HepG2 (cell line): ENCODE data around the gene ADCY6. TPM values are rescaled to one million over a fixed set of nuclear protein-coding genes. Genes with fewer than 3 reads are reported as not detected.

Experiments used
- ATF7-NPFF ChIP-seq: sonication (generic); formaldehyde crosslinking; IDR thresholded peaks from 2 replicates; pipeline ENCODE4 v1.8.1; 2023; ENCODE audit warnings: mild to moderate bottlenecking, low read depth, missing genetic modification reagents, moderate library complexity
- ATM ChIP-seq: fragments of 450-650 bp; IDR thresholded peaks from 2 replicates; pipeline ENCODE4 v1.7.1; 2017; ENCODE audit warnings: mild to moderate bottlenecking, borderline replicate concordance
- ATRX ChIP-seq: sonication (generic); formaldehyde crosslinking; IDR thresholded peaks from 2 replicates; pipeline ENCODE4 v1.4.0; 2020; ENCODE audit warnings: missing genetic modification reagents, borderline replicate concordance
- CHD4 ChIP-seq: fragments of 200-600 bp; sonication (generic); IDR thresholded peaks from 2 replicates; pipeline ENCODE4 v1.7.0; 2017; ENCODE audit warnings: mild to moderate bottlenecking, low read length, borderline replicate concordance
- GFI1 ChIP-seq: sonication (generic); formaldehyde crosslinking; IDR thresholded peaks from 2 replicates; pipeline ENCODE4 v1.5.0; 2020; ENCODE audit warnings: missing genetic modification reagents, mild to moderate bottlenecking, borderline replicate concordance
- GTF2F1 ChIP-seq: fragments of 150-350 bp; IDR thresholded peaks from 2 replicates; pipeline ENCODE4 v1.6.1; 2014; ENCODE audit warnings: low read length
- HMGXB3 ChIP-seq: sonication (generic); formaldehyde crosslinking; IDR thresholded peaks from 2 replicates; pipeline ENCODE4 v1.4.0; 2020; ENCODE audit warnings: missing genetic modification reagents, borderline replicate concordance
- ISX ChIP-seq: sonication (generic); formaldehyde crosslinking; conservative IDR thresholded peaks from 2 replicates; pipeline ENCODE4 v1.5.0; 2020; ENCODE audit warnings: missing genetic modification reagents
- PHF20 ChIP-seq: sonication (generic); formaldehyde crosslinking; IDR thresholded peaks from 2 replicates; pipeline ENCODE4 v1.5.0; 2020; ENCODE audit warnings: mild to moderate bottlenecking, missing genetic modification reagents
- PLRG1 ChIP-seq: fragments of 450-650 bp; conservative IDR thresholded peaks from 2 replicates; pipeline ENCODE4 v1.6.1; 2016
- PRDM4 ChIP-seq: sonication (generic); formaldehyde crosslinking; IDR thresholded peaks from 2 replicates; pipeline ENCODE4 v1.9.0; 2021; ENCODE audit warnings: missing genetic modification reagents, borderline replicate concordance
- PTBP1 ChIP-seq: fragments of 200-400 bp; formaldehyde crosslinking; IDR thresholded peaks from 2 replicates; pipeline ENCODE4 v1.6.1; 2018; ENCODE audit warnings: low read length, low read depth; ENCODE audit not compliant: poor library complexity, severe bottlenecking
- SMAD9 ChIP-seq: sonication (generic); formaldehyde crosslinking; IDR thresholded peaks from 2 replicates; pipeline ENCODE4 v1.5.1; 2020; ENCODE audit warnings: mild to moderate bottlenecking, missing genetic modification reagents
- THAP8 ChIP-seq: sonication (generic); formaldehyde crosslinking; IDR thresholded peaks from 2 replicates; pipeline ENCODE4 v1.5.1; 2020; ENCODE audit warnings: missing genetic modification reagents, mild to moderate bottlenecking, borderline replicate concordance
- ZFP37 ChIP-seq: sonication (generic); formaldehyde crosslinking; IDR thresholded peaks from 2 replicates; pipeline ENCODE4 v1.4.0; 2020; ENCODE audit warnings: missing genetic modification reagents, borderline replicate concordance
- ZFY ChIP-seq: sonication (generic); formaldehyde crosslinking; IDR thresholded peaks from 2 replicates; pipeline ENCODE4 v1.4.0; 2020; ENCODE audit warnings: missing genetic modification reagents
- ZNF274 ChIP-seq: sonication (generic); formaldehyde crosslinking; IDR thresholded peaks from 2 replicates; pipeline ENCODE4 v1.5.1; 2020; ENCODE audit warnings: mild to moderate bottlenecking, missing genetic modification reagents
- ZNF619 ChIP-seq: sonication (generic); formaldehyde crosslinking; IDR thresholded peaks from 2 replicates; pipeline ENCODE4 v1.4.0; 2020; ENCODE audit warnings: mild to moderate bottlenecking, missing genetic modification reagents
- ZNF709 ChIP-seq: sonication (generic); formaldehyde crosslinking; IDR thresholded peaks from 2 replicates; pipeline ENCODE4 v1.5.0; 2020; ENCODE audit warnings: mild to moderate bottlenecking, missing genetic modification reagents
- ZSCAN29 ChIP-seq: sonication (generic); formaldehyde crosslinking; conservative IDR thresholded peaks from 2 replicates; pipeline ENCODE4 v1.4.0; 2020; ENCODE audit warnings: mild to moderate bottlenecking, missing genetic modification reagents
- polyA plus RNA-seq, 8 experiments: library from polyadenylated mRNA; depleted of rRNA in 3 of 8; stranded (reverse) in 7 of 8; unstranded in 1 of 8; fragments of >200 nt; fragmentation: Illumina TruSeq in 4 of 8; extraction: Trizol in 4 of 8; gene quantifications; 2 replicates each; pipeline versions ENCODE4 v1.2.1 to v1.2.3, GENCODE V29; 2011 to 2016; ENCODE audit warnings: low read depth in 4 of 8, missing spikeins in 1 of 8, mixed read lengths in 1 of 8; ENCODE audit not compliant: insufficient read depth in 1 of 8
- total RNA-seq, 5 experiments: library from RNA; depleted of rRNA; stranded (reverse); fragments of >200 nt; fragmentation: Illumina TruSeq; extraction: Trizol; gene quantifications; 2 replicates each; pipeline ENCODE4 v1.2.3, GENCODE V29; 2016; ENCODE audit warnings: low read depth in 1 of 5
- TF ChIP-seq, protein P1 (sequence below): sonication (generic); formaldehyde crosslinking; IDR thresholded peaks from 2 replicates; pipeline ENCODE4 v1.4.0; 2020; ENCODE audit warnings: missing genetic modification reagents

Gene ADCY6
- total and polyA plus RNA-seq, 2 of the 13 experiments (the other 11 are each of a cell fraction or from before 2014, with no cell fraction given), result 10.6 to 11.8 TPM

GRCh38 chr12:48717252-48717695, 71.6 kb downstream of the ADCY6 start (continued):
- TF ChIP-seq SMAD9 (CRISPR knock-in tag) (no peak), ATM (no peak), ZSCAN29 (CRISPR knock-in tag) (no peak), PLRG1 (no peak), PRDM4 (CRISPR knock-in tag) (no peak), ZNF709 (CRISPR knock-in tag) (no peak; the same call in 1 of the 2 replicates), GTF2F1 (no peak), ZNF274 (CRISPR knock-in tag) (peak; percentile 6; the same call in 1 of the 2 replicates), ZNF619 (CRISPR knock-in tag) (no peak), PHF20 (CRISPR knock-in tag) (no peak), ZFY (CRISPR knock-in tag) (no peak), HMGXB3 (no peak), ISX (CRISPR knock-in tag) (no peak), PTBP1 (no peak), ATF7-NPFF (CRISPR knock-in tag) (no peak), ZFP37 (CRISPR knock-in tag) (no peak), ATRX (CRISPR knock-in tag) (no peak), GFI1 (0 out of 2 replicates have a peak, but pooled peaks have one; percentile 33), CHD4 (peak; percentile 92; the same call in 1 of the 2 replicates), THAP8 (CRISPR knock-in tag) (no peak)
- TF ChIP-seq, protein P1, sequence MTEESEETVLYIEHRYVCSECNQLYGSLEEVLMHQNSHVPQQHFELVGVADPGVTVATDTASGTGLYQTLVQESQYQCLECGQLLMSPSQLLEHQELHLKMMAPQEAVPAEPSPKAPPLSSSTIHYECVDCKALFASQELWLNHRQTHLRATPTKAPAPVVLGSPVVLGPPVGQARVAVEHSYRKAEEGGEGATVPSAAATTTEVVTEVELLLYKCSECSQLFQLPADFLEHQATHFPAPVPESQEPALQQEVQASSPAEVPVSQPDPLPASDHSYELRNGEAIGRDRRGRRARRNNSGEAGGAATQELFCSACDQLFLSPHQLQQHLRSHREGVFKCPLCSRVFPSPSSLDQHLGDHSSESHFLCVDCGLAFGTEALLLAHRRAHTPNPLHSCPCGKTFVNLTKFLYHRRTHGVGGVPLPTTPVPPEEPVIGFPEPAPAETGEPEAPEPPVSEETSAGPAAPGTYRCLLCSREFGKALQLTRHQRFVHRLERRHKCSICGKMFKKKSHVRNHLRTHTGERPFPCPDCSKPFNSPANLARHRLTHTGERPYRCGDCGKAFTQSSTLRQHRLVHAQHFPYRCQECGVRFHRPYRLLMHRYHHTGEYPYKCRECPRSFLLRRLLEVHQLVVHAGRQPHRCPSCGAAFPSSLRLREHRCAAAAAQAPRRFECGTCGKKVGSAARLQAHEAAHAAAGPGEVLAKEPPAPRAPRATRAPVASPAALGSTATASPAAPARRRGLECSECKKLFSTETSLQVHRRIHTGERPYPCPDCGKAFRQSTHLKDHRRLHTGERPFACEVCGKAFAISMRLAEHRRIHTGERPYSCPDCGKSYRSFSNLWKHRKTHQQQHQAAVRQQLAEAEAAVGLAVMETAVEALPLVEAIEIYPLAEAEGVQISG (CRISPR knock-in tag), result no peak
